Trophoblast cell (in vitro differentiated cells and primary cell): Measurements from ENCODE around the gene TMPRSS4.

Experiments
- DNase-seq, 2 donors: peaks; one replicate each; pipeline ENCODE4 v3.0.0-alpha.2; 2016
- H2AFZ ChIP-seq: 2 replicates; pipeline ENCODE4 v1.6.1; 2013; ENCODE audit warnings: low read length, moderate library complexity, mild to moderate bottlenecking; ENCODE audit not compliant: insufficient read depth, poor library complexity
- H2AK5ac ChIP-seq: 2 replicates; pipeline ENCODE4 v1.6.1; 2013; ENCODE audit warnings: mild to moderate bottlenecking, low read length
- H2BK120ac ChIP-seq: 2 replicates; pipeline ENCODE4 v1.6.1; 2013; ENCODE audit warnings: low read length, mild to moderate bottlenecking, moderate library complexity; ENCODE audit not compliant: insufficient read depth, poor library complexity
- H2BK12ac ChIP-seq: 2 replicates; pipeline ENCODE4 v1.6.1; 2013; ENCODE audit warnings: mild to moderate bottlenecking, low read length, moderate library complexity
- H2BK5ac ChIP-seq: 2 replicates; pipeline ENCODE4 v1.6.1; 2013; ENCODE audit warnings: low read length, low read depth, moderate library complexity, mild to moderate bottlenecking; ENCODE audit not compliant: poor library complexity
- H3K14ac ChIP-seq: 2 replicates; pipeline ENCODE4 v1.6.1; 2013; ENCODE audit warnings: mild to moderate bottlenecking, low read length
- H3K18ac ChIP-seq: 2 replicates; pipeline ENCODE4 v1.6.1; 2013; ENCODE audit warnings: mild to moderate bottlenecking, low read length
- H3K23ac ChIP-seq: 2 replicates; pipeline ENCODE4 v1.6.1; 2013; ENCODE audit warnings: low read length
- H3K27ac ChIP-seq: 2 replicates; pipeline ENCODE4 v1.5.1; 2013; ENCODE audit warnings: low read depth, mild to moderate bottlenecking, inconsistent platforms, low read length, moderate library complexity
- H3K27me3 ChIP-seq: 2 replicates; pipeline ENCODE4 v1.6.1; 2013; ENCODE audit warnings: inconsistent platforms, mild to moderate bottlenecking, low read length, moderate library complexity; ENCODE audit not compliant: insufficient read depth
- H3K36me3 ChIP-seq, 2 experiments: 1 replicate in 1 of 2; 2 replicates in 1 of 2; pipeline ENCODE4 v1.6.1; 2013; ENCODE audit warnings: low read length in 2 of 2, mild to moderate bottlenecking in 2 of 2, moderate library complexity in 1 of 2; ENCODE audit not compliant: insufficient read depth in 2 of 2, control insufficient read depth in 1 of 2
- H3K4ac ChIP-seq: 2 replicates; pipeline ENCODE4 v1.6.1; 2013; ENCODE audit warnings: low read depth, mild to moderate bottlenecking, low read length, moderate library complexity
- H3K4me1 ChIP-seq, 2 experiments: 1 replicate in 1 of 2; 2 replicates in 1 of 2; pipeline ENCODE4 v1.6.1; 2013; ENCODE audit warnings: low read length in 2 of 2, mild to moderate bottlenecking in 2 of 2, moderate library complexity in 1 of 2; ENCODE audit not compliant: insufficient read depth in 2 of 2, control insufficient read depth in 1 of 2
- H3K4me2 ChIP-seq: 2 replicates; pipeline ENCODE4 v1.6.1; 2013; ENCODE audit warnings: inconsistent platforms, mild to moderate bottlenecking, low read length, moderate library complexity
- H3K4me3 ChIP-seq: 2 replicates; pipeline ENCODE4 v1.5.1; 2013; ENCODE audit warnings: mild to moderate bottlenecking, low read depth, low read length, inconsistent platforms
- H3K79me1 ChIP-seq: one replicate; pipeline ENCODE4 v1.6.1; 2013; ENCODE audit warnings: low read length
- H3K79me2 ChIP-seq: 2 replicates; pipeline ENCODE4 v1.6.1; 2013; ENCODE audit warnings: low read length, mild to moderate bottlenecking; ENCODE audit not compliant: control insufficient read depth, insufficient read depth, poor library complexity
- H3K9ac ChIP-seq: 2 replicates; pipeline ENCODE4 v1.6.1; 2013; ENCODE audit warnings: mild to moderate bottlenecking, low read length
- H3K9me3 ChIP-seq: 2 replicates; pipeline ENCODE4 v1.6.1; 2013; ENCODE audit warnings: low read depth, mild to moderate bottlenecking, control low read depth, inconsistent platforms, low read length; ENCODE audit not compliant: insufficient read depth
- H4K12ac ChIP-seq: 2 replicates; pipeline ENCODE4 v1.6.1; 2013; ENCODE audit warnings: low read depth, mild to moderate bottlenecking, low read length, moderate library complexity
- H4K8ac ChIP-seq: 2 replicates; pipeline ENCODE4 v1.6.1; 2013; ENCODE audit warnings: low read depth, mild to moderate bottlenecking, low read length, moderate library complexity
- H4K91ac ChIP-seq: one replicate; pipeline ENCODE4 v1.6.1; 2013; ENCODE audit warnings: low read depth, mild to moderate bottlenecking, low read length, moderate library complexity
- WGBS: extraction: QIAGEN DNeasy Blood & Tissue Kit; methylation state at CpG from one replicate; pipeline ENCODE4 v1.1.7; 2013; ENCODE audit warnings: missing lambda C conversion rate; ENCODE audit not compliant: insufficient read length, insufficient coverage; ENCODE audit errors: extremely low coverage; 5-methylcytosine and 5-hydroxymethylcytosine counted together

The TMPRSS4 gene

GRCh38 chr11:118167253-118167652 lies 90.4 kb downstream of the TMPRSS4 start:
- Histone ChIP-seq H2AFZ (no peak overlapping the region), H3K79me2 (no peaks in the 10 kb centered on the region), H2BK5ac (no peak overlapping the region), H3K4me1 (no peaks in the 10 kb centered on the region), H3K27me3 (no peaks in the 10 kb centered on the region), H2BK120ac (no peak overlapping the region), H3K79me1 (no peaks in the 10 kb centered on the region), H4K12ac (no peak overlapping the region), H2AK5ac (no peak overlapping the region), H3K4ac (no peak overlapping the region), H3K27ac (no peak overlapping the region), H3K4me3 (no peak overlapping the region), H4K91ac (no peak overlapping the region), H3K36me3 (no peaks in the 10 kb centered on the region), H3K23ac (no peak overlapping the region), H4K8ac (no peak overlapping the region), H3K4me2 (no peak overlapping the region), H3K9ac (no peak overlapping the region), H2BK12ac (no peak overlapping the region), H3K18ac (no peak overlapping the region), H3K14ac (no peak overlapping the region), H3K9me3 (peaks cover 4% of the 10 kb centered on the region)
- no peak for DNase-seq
- WGBS = no CpG with 5 or more reads among the region's 2 CpGs

- H3K4me3 ChIP-seq = no peak overlapping the region
- no CpG with 5 or more reads among the region's 12 CpGs for WGBS
- H2AK5ac ChIP-seq = no peak overlapping the region
- H3K14ac ChIP-seq = no peak overlapping the region
- no peak overlapping the region for H2BK5ac ChIP-seq
- H4K8ac ChIP-seq = no peak overlapping the region
- no peak overlapping the region for H2BK12ac ChIP-seq
- peaks cover 4% of the 10 kb centered on the region for H3K9me3 ChIP-seq
- H3K18ac ChIP-seq = no peak overlapping the region
- H4K12ac ChIP-seq = no peak overlapping the region
- H3K27me3 ChIP-seq = no peaks in the 10 kb centered on the region
- no peak overlapping the region for H3K23ac ChIP-seq
- no peaks in the 10 kb centered on the region for H3K79me2 ChIP-seq
- H3K4me1 ChIP-seq = no peaks in the 10 kb centered on the region
- no peak overlapping the region for H4K91ac ChIP-seq
- H3K4ac ChIP-seq = no peak overlapping the region
- no peak for DNase-seq
- no peak overlapping the region for H2AFZ ChIP-seq
- H3K9ac ChIP-seq = no peak overlapping the region
- no peak overlapping the region for H3K4me2 ChIP-seq
- H3K36me3 ChIP-seq = no peaks in the 10 kb centered on the region
- H3K27ac ChIP-seq = no peak overlapping the region
- no peaks in the 10 kb centered on the region for H3K79me1 ChIP-seq
- H2BK120ac ChIP-seq = no peak overlapping the region
Observed at GRCh38 chr11:118167906-118168305, 91.0 kb downstream of the TMPRSS4 start.

GRCh38 chr11:118168316-118168715 lies 91.4 kb downstream of the TMPRSS4 start:
- Histone ChIP-seq H4K91ac (no peak overlapping the region), H3K79me2 (no peaks in the 10 kb centered on the region), H3K27me3 (no peaks in the 10 kb centered on the region), H2BK5ac (no peak overlapping the region), H3K9me3 (peaks cover 4% of the 10 kb centered on the region), H3K79me1 (no peaks in the 10 kb centered on the region), H3K23ac (no peak overlapping the region), H3K4me2 (no peak overlapping the region), H3K18ac (no peak overlapping the region), H4K12ac (no peak overlapping the region), H3K14ac (no peak overlapping the region), H4K8ac (no peak overlapping the region), H3K27ac (no peak overlapping the region), H2AFZ (no peak overlapping the region), H2BK120ac (no peak overlapping the region), H3K4me3 (no peak overlapping the region), H3K36me3 (no peaks in the 10 kb centered on the region), H2BK12ac (no peak overlapping the region), H3K4me1 (no peaks in the 10 kb centered on the region), H3K9ac (no peak overlapping the region), H3K4ac (no peak overlapping the region), H2AK5ac (no peak overlapping the region)
- no peak for DNase-seq
- WGBS = no CpG with 5 or more reads among the region's 8 CpGs

- Histone ChIP-seq H3K4me2 (no peak overlapping the region), H4K12ac (no peak overlapping the region), H3K4ac (no peak overlapping the region), H3K23ac (no peak overlapping the region), H3K9me3 (peaks cover 3% of the 10 kb centered on the region), H3K18ac (no peak overlapping the region), H4K91ac (no peak overlapping the region), H3K14ac (no peak overlapping the region), H4K8ac (no peak overlapping the region), H2AFZ (no peak overlapping the region), H3K4me1 (no peaks in the 10 kb centered on the region), H3K27me3 (no peaks in the 10 kb centered on the region), H3K36me3 (no peaks in the 10 kb centered on the region), H2BK120ac (no peak overlapping the region), H2AK5ac (no peak overlapping the region), H3K27ac (no peak overlapping the region), H2BK12ac (no peak overlapping the region), H3K79me1 (no peaks in the 10 kb centered on the region), H3K9ac (no peak overlapping the region), H3K79me2 (no peaks in the 10 kb centered on the region), H3K4me3 (no peak overlapping the region), H2BK5ac (no peak overlapping the region)
- no CpG with 5 or more reads among the region's 3 CpGs for WGBS
- DNase-seq = peak; percentile 69 to 71
Observed at GRCh38 chr11:118168751-118169150, 91.9 kb downstream of the TMPRSS4 start.
